Tibial nerve (tissue), 3 donors: ENCODE results near the gene NUDT17.

Experiments
- CTCF ChIP-seq, 5 experiments: fragments of 200-600 bp in 3 of 5; fragments of 450-650 bp in 2 of 5; sonication (generic) in 3 of 5; IDR thresholded peaks; one replicate each; pipeline ENCODE4 v1.5.1; 2016 to 2019; ENCODE audit warnings: antibody characterized with exemption in 5 of 5, mild to moderate bottlenecking in 3 of 5, moderate library complexity in 2 of 5
- POLR2A ChIP-seq, 2 donors: fragments of 450-650 bp; IDR thresholded peaks; one replicate each; pipeline ENCODE4 v1.6.1; 2017; ENCODE audit warnings: antibody characterized with exemption in 2 of 2, mild to moderate bottlenecking in 2 of 2, moderate library complexity in 2 of 2

- TF ChIP-seq CTCF (IDR thresholded peaks at IDR 0.05) (no peak), POLR2A (IDR thresholded peaks at IDR 0.05) (no peak)
Observed at GRCh38 chr1:145877923-145878486, 32.6 kb downstream of the NUDT17 start.
